Psoas muscle (tissue), 8 donors: ENCODE results near the gene ZNF567. TPM values are rescaled to one million over a fixed set of nuclear protein-coding genes. Genes with fewer than 3 reads are reported as not detected.
"Not testable (repeated sequence)": the region's sequence is repeated elsewhere in the genome, so short reads cannot be mapped to it uniquely, and the experiment has no call there.

Experiments used
- ATAC-seq, 4 donors: fragments of 200-7000 bp; cut with Tn5 transposase; one replicate each; pipeline ENCODE4 v1.9.1; 2020; ENCODE audit warnings: moderate library complexity in 3 of 4, mild to moderate bottlenecking in 2 of 4
- DNase-seq, 2 donors: peaks; one replicate each; pipeline ENCODE4 v3.0.0-alpha.2; 2020
- H3K27ac ChIP-seq: fragments of 200-600 bp; one replicate; pipeline ENCODE4 v1.8.0; 2022
- H3K27me3 ChIP-seq, 3 donors: fragments of 200-600 bp in 1 of 3; one replicate each; pipeline versions ENCODE4 v1.6.1 to v1.8.0; 2013 to 2022; ENCODE audit warnings: low read length in 2 of 3, mild to moderate bottlenecking in 2 of 3, moderate library complexity in 1 of 3; ENCODE audit not compliant: insufficient read depth in 3 of 3
- H3K36me3 ChIP-seq, 2 donors: fragments of 200-600 bp in 1 of 2; one replicate each; pipeline versions ENCODE4 v1.6.1 to v1.8.0; 2013 to 2022; ENCODE audit warnings: low read depth in 1 of 2, mild to moderate bottlenecking in 1 of 2, moderate library complexity in 1 of 2; ENCODE audit not compliant: insufficient read depth in 1 of 2
- H3K4me1 ChIP-seq: fragments of 200-600 bp; one replicate; pipeline ENCODE4 v1.8.0; 2022
- H3K4me3 ChIP-seq: fragments of 200-600 bp; one replicate; pipeline ENCODE4 v1.8.0; 2022; ENCODE audit warnings: mild to moderate bottlenecking
- H3K9me3 ChIP-seq: fragments of 200-600 bp; one replicate; pipeline ENCODE4 v1.8.0; 2022
- CTCF ChIP-seq: fragments of 200-600 bp; IDR thresholded peaks from one replicate; pipeline ENCODE4 v1.8.0; 2022; ENCODE audit warnings: antibody characterized with exemption
- WGBS, 3 donors: extraction: QIAGEN DNeasy Blood & Tissue Kit; methylation state at CpG; one replicate each; pipeline versions ENCODE4 v1.1.6 to v1.1.7; 2013; 5-methylcytosine and 5-hydroxymethylcytosine counted together
- intact Hi-C, 2 donors: fragments of 100-400 bp; cut with DNase I; formaldehyde crosslinking; loops; one replicate each; pipeline versions ENCODE4 v1.11.0 to v1.14.2; 2022
- polyA plus RNA-seq, 3 donors: library from polyadenylated mRNA; stranded (reverse); fragments of 200-250 nt; gene quantifications; one replicate each; pipeline ENCODE4 v1.2.3, GENCODE V29; 2013
- total RNA-seq, 4 donors: library from RNA; stranded (reverse); fragmentation: NEBNext Ultra II Directional in 2 of 4; extraction: Animal tissue kit (Norgen Biotek cat#: 25700) in 2 of 4; gene quantifications; one replicate each; pipeline versions ENCODE4 v1.2.1 to v1.2.4, GENCODE V29; 2021 to 2023
- donor health status: healthy with polysubstance abuse.
- donor health status: DM: no; HTN: no; CAD: no; lungs with moderate emphysema.
- donor health status: Bipolar disorder and iron deficiency.
- donor health status: healthy.
- donor health status: DM: yes; HTN: yes; CAD: no.
- donor health status: DM: no; HTN: no; CAD: no.
- donor health status: DM: no; HTN: no; CAD: no.
- donor health status: DM: yes; HTN: yes; CAD: no.

Gene ZNF567
- total and polyA plus RNA-seq, 7 donors: 0.73 to 3.6 (median 2.2) TPM

GRCh38 chr19:36748431-36749275 is 61.2 kb downstream of the ZNF567 start:
- TF ChIP-seq CTCF: no peak
- DNase-seq (no peak), ATAC-seq (no peak)
- no peaks in the 10 kb centered on the region for H3K4me1 ChIP-seq
- H3K27me3 ChIP-seq: no peaks in the 10 kb centered on the region
- intact Hi-C loops: no loop called here
- H3K4me3 ChIP-seq: no peak overlapping the region
- whole genome bisulfite sequencing, 3 donors: 98% methylated on average over 10 of the region's 10 CpGs
- H3K36me3 ChIP-seq: peaks cover 5 to 26% of the 10 kb centered on the region in 2 donors
- peaks cover 98% of the 10 kb centered on the region for H3K9me3 ChIP-seq
- H3K27ac ChIP-seq: no peak overlapping the region

GRCh38 chr19:36749613-36750012 is 62.2 kb downstream of the ZNF567 start:
- H3K27ac ChIP-seq, intact Hi-C loops, H3K4me3 ChIP-seq, DNase-seq, H3K4me1 ChIP-seq, ATAC-seq, H3K27me3 ChIP-seq: not testable (repeated sequence)
- WGBS, 3 donors: 98 to 99% (median 98%) methylated on average over 8 of the region's 8 CpGs
- peaks cover 5 to 26% of the 10 kb centered on the region in 2 donors for H3K36me3 ChIP-seq
- H3K9me3 ChIP-seq: peaks cover 98% of the 10 kb centered on the region

GRCh38 chr19:36750066-36750691 is 62.8 kb downstream of the ZNF567 start:
- ATAC-seq (no peak), DNase-seq (no peak)
- H3K4me3 ChIP-seq: no peak overlapping the region
- peaks cover 98% of the 10 kb centered on the region for H3K9me3 ChIP-seq
- peaks cover 5 to 26% of the 10 kb centered on the region in 2 donors for H3K36me3 ChIP-seq
- H3K4me1 ChIP-seq: no peaks in the 10 kb centered on the region
- intact Hi-C loops: no loop called here
- TF ChIP-seq CTCF: no peak
- no peaks in the 10 kb centered on the region for H3K27me3 ChIP-seq
- no peak overlapping the region for H3K27ac ChIP-seq
- 97 to 98% (median 98%) methylated on average over 4 of the region's 4 CpGs for WGBS, 3 donors

Other genes starting within 250 kb of the ZNF567 start
- 1 to 10 TPM; 5.2 to 8.0 (median 6.1) TPM for gene ZNF566, start 198.1 kb upstream of the ZNF567 start, total RNA-seq
- gene ZNF566, start 198.1 kb upstream of the ZNF567 start, polyA plus RNA-seq: 1 to 10 TPM; 2.4 to 9.0 (median 2.9) TPM
- 1 to 10 TPM; 2.5 to 5.1 (median 3.7) TPM for gene ZNF260, start 159.3 kb upstream of the ZNF567 start, total RNA-seq
- gene ZNF260, start 159.3 kb upstream of the ZNF567 start, polyA plus RNA-seq: 1 to 10 TPM; 1.2 to 5.6 (median 1.9) TPM
- 10 to 100 TPM in 1 of 4 donors, 1 to 10 TPM in 3; 6.1 to 10.4 (median 8.1) TPM for gene ZNF529, start 114.3 kb upstream of the ZNF567 start, total RNA-seq
- gene ZNF529, start 114.3 kb upstream of the ZNF567 start, polyA plus RNA-seq: 1 to 10 TPM; 2.3 to 5.4 (median 3.1) TPM
- gene ZNF382, start 82.3 kb upstream of the ZNF567 start, total RNA-seq: 1 to 10 TPM in 3 of 4 donors, under 1 TPM in 1; 0.61 to 6.7 (median 2.4) TPM
- 1 to 10 TPM in 2 of 3 donors, under 1 TPM in 1; 0.77 to 1.5 (median 1.2) TPM for gene ZNF382, start 82.3 kb upstream of the ZNF567 start, polyA plus RNA-seq
- 1 to 10 TPM; 2.0 to 5.1 (median 2.2) TPM for gene ZNF461, start 20.8 kb upstream of the ZNF567 start, total RNA-seq
- 1 to 10 TPM; 1.6 to 5.7 (median 1.7) TPM for gene ZNF461, start 20.8 kb upstream of the ZNF567 start, polyA plus RNA-seq
- 1 to 10 TPM in 1 of 4 donors, under 1 TPM in 3; 0.27 to 1.1 (median 0.61) TPM for gene ZNF850, start 85.2 kb downstream of the ZNF567 start, total RNA-seq
- gene ZNF850, start 85.2 kb downstream of the ZNF567 start, polyA plus RNA-seq: under 1 TPM; 0.10 to 0.29 (median 0.14) TPM
- 1 to 10 TPM; 2.5 to 5.1 (median 4.5) TPM for gene ZNF790, start 150.8 kb downstream of the ZNF567 start, total RNA-seq
- 1 to 10 TPM; 1.4 to 7.5 (median 1.7) TPM for gene ZNF790, start 150.8 kb downstream of the ZNF567 start, polyA plus RNA-seq
- gene ZNF345, start 163.3 kb downstream of the ZNF567 start, total RNA-seq: 1 to 10 TPM in 3 of 4 donors, under 1 TPM in 1; 0.76 to 2.3 (median 1.5) TPM
- gene ZNF345, start 163.3 kb downstream of the ZNF567 start, polyA plus RNA-seq: 1 to 10 TPM in 2 of 3 donors, under 1 TPM in 1; 0.42 to 2.2 (median 1.1) TPM
- gene ZNF829, start 228.7 kb downstream of the ZNF567 start, total RNA-seq: 1 to 10 TPM in 2 of 4 donors, under 1 TPM in 2; 0.92 to 1.5 (median 1.1) TPM
- gene ZNF829, start 228.7 kb downstream of the ZNF567 start, polyA plus RNA-seq: 1 to 10 TPM in 1 of 3 donors, under 1 TPM in 2; 0.61 to 1.3 (median 0.65) TPM
- 10 to 100 TPM in 1 of 4 donors, 1 to 10 TPM in 3; 4.8 to 13.9 (median 7.3) TPM for gene ZNF568, start 228.7 kb downstream of the ZNF567 start, total RNA-seq
- 10 to 100 TPM in 1 of 3 donors, 1 to 10 TPM in 2; 2.3 to 10.8 (median 4.0) TPM for gene ZNF568, start 228.7 kb downstream of the ZNF567 start, polyA plus RNA-seq